HepG2 (cell line): ENCODE measurements around the gene HOXC9.

Experiments
- ZNF616 ChIP-seq: sonication (generic); formaldehyde crosslinking; IDR thresholded peaks from 2 replicates; pipeline ENCODE4 v1.5.0; 2020; ENCODE audit warnings: low read depth, mild to moderate bottlenecking, missing genetic modification reagents
- TF ChIP-seq, protein P1 (sequence below): sonication (generic); formaldehyde crosslinking; IDR thresholded peaks from 2 replicates; pipeline ENCODE4 v1.5.0; 2020; ENCODE audit warnings: mild to moderate bottlenecking, missing genetic modification reagents, moderate library complexity

GRCh38 chr12:53983568-53983949 lies 16.4 kb upstream of the HOXC9 start:
- TF ChIP-seq ZNF616 (CRISPR knock-in tag), result no peak
- TF ChIP-seq, protein P1, sequence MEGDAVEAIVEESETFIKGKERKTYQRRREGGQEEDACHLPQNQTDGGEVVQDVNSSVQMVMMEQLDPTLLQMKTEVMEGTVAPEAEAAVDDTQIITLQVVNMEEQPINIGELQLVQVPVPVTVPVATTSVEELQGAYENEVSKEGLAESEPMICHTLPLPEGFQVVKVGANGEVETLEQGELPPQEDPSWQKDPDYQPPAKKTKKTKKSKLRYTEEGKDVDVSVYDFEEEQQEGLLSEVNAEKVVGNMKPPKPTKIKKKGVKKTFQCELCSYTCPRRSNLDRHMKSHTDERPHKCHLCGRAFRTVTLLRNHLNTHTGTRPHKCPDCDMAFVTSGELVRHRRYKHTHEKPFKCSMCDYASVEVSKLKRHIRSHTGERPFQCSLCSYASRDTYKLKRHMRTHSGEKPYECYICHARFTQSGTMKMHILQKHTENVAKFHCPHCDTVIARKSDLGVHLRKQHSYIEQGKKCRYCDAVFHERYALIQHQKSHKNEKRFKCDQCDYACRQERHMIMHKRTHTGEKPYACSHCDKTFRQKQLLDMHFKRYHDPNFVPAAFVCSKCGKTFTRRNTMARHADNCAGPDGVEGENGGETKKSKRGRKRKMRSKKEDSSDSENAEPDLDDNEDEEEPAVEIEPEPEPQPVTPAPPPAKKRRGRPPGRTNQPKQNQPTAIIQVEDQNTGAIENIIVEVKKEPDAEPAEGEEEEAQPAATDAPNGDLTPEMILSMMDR, result no peak
